Hepatocyte (in vitro differentiated cells): Measurements from ENCODE around the gene HOXD3.

Source experiments
- CTCF ChIP-seq: fragments of 200-600 bp; sonication (generic); IDR thresholded peaks from 2 replicates; pipeline ENCODE4 v1.5.1; 2016; ENCODE audit warnings: antibody characterized with exemption, mild to moderate bottlenecking; ENCODE audit not compliant: poor library complexity
- EZH2 ChIP-seq: fragments of 200-600 bp; sonication (generic); IDR thresholded peaks from 2 replicates; pipeline ENCODE4 v1.6.1; 2016; ENCODE audit warnings: antibody characterized with exemption, mild to moderate bottlenecking, borderline replicate concordance
- EZH2phosphoT487 ChIP-seq: fragments of 200-600 bp; sonication (generic); IDR thresholded peaks from one replicate; pipeline ENCODE4 v1.6.1; 2018; ENCODE audit warnings: antibody characterized with exemption, mild to moderate bottlenecking, low read depth, moderate library complexity; ENCODE audit not compliant: unreplicated experiment, severe bottlenecking

DNA sequence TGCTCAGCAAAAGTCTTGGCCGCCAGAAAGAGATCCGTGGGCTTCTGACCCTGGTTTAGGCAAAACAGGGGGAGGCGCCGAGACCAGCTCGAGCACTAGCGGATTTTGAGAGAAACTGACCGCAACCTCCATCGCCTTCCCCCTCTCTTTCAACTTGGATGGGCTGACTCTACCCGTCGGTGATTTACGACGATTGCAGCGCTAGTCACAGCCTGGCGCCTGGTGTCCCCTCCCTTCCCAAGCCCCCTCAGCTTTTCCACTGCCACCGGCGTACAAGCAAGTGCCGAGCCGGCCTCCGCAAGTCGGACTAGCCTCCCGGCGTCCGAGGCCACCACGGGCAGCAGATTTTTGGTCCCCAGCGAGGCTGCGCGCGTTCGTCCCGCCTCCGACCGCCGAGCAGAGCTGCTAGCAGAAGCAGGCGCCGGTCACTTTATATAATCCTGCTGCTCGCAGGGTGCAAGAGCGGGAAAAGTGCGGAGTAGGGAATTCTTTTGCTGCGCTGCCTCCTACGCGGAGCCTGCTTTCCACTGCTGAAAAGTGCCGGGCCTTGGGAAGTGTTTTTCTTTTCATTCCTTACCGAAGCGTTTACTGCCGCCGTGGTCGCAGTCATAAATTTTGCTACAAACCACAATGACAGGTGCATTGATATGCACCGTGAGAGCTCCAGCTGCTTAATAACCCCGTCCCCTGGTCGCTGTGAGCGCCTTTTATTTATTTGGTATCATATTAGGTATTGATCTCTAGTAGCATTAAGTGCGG is 7.7 kb downstream of the HOXD3 start:
- TF ChIP-seq EZH2phosphoT487 (peak; percentile 70), CTCF (no peak), EZH2 (peak; percentile 100)
